ENCODE results near the gene AHCY.

AHCY gene

DNA sequence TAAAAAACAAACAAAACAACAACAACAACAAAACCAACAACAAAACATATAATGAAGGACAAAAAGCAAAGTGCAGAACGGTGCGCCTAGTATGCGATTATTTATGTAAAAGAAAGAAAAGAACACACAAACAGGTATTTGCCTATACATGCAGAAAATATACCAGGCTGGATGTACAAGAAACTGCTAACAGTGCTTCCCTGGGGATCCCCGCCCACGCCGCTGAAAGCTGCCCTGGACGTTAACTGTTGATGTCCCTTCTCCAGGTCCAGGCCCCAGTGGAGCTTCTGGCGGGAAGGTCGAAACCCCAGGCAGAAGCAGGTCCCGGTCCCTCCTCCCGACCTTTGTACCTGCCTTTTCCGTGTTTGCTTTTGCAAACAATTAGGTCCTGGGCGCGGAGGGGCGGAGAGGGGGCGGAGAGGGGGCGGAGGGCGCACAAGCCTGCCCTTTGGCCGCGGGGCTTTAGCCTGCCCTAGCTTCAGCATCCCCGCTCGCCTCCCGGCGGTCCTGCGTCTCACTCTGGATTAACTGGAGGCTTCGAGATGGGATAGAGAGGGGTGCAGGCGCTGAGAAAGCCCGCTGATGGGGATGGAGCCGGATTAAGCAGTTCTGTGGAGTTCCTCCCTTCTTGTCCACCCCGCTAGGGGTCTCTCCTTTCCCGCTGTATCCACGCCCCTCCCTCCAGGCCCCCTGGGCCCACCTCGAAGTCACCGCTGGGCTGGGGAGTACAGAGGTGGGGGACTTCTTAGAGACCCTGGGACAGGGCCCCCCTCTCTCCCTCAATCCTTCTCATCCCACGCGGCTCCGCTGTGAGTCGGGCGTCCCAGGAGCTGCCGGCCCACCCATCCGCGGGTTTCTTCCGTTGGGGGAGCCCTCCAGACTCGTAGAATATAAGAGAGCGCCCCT is 8.2 kb upstream of the AHCY start:
- peaks cover 28% of the 10 kb centered on the region for H3K27me3 ChIP-seq
- H3K4me2 ChIP-seq, result peak overlapping the region; percentile 68; the same call in 1 of the 2 replicates
- H3K36me3 ChIP-seq, result no peaks in the 10 kb centered on the region
- no peak overlapping the region for H3K9ac ChIP-seq
- TF ChIP-seq Cebpa-rat (IDR thresholded peaks at IDR 0.05), result no peak
- H3K9me3 ChIP-seq, result no peaks in the 10 kb centered on the region
- H3K4me1 ChIP-seq, result peaks cover 5% of the 10 kb centered on the region; the same call in 1 of the 2 replicates
- no peaks in the 10 kb centered on the region for H4K20me1 ChIP-seq
- no peak overlapping the region for H3K27ac ChIP-seq
- H3K4me3 ChIP-seq, result no peak overlapping the region

- TF ChIP-seq Cebpa-rat (IDR thresholded peaks at IDR 0.05), result no peak
These were observed 7.4 kb upstream of the AHCY start for GRCh38 chr20:34310481-34311117.

DNA sequence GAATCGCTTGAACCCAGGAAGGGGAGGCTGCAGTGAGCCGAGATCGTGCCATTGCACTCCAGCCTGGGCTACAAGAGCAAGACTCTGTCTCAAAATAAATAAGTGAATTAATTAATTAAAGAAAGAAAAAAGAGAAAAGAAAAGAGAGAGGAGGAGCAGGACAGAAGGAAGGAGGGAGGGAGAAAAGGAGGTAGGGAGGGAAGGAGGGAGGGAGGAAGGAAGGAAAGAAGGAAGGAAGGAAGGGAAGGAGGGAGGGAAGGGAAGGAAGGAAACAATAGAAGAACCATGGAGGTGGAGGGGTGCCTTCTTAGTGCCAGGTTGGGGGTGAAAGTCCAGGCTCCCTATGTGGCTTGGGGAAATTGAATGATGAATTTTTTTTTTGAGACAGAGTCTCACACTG is 6.5 kb upstream of the AHCY start:
- TF ChIP-seq Cebpa-rat (IDR thresholded peaks at IDR 0.05), result no peak
- no peak overlapping the region for H3K27ac ChIP-seq
- H3K9ac ChIP-seq, result no peak overlapping the region
- peaks cover 5% of the 10 kb centered on the region; the same call in 1 of the 2 replicates for H3K4me1 ChIP-seq
- H3K4me2 ChIP-seq, result no peak overlapping the region
- no peaks in the 10 kb centered on the region for H3K36me3 ChIP-seq
- no peaks in the 10 kb centered on the region for H3K9me3 ChIP-seq
- no peaks in the 10 kb centered on the region for H4K20me1 ChIP-seq
- no peak overlapping the region for H3K4me3 ChIP-seq
- H3K27me3 ChIP-seq, result peaks cover 28% of the 10 kb centered on the region

More at GRCh38 chr20:34310481-34311117, 7.4 kb upstream of the AHCY start:
- Histone ChIP-seq H3K9ac (no peak overlapping the region), H3K4me3 (no peak overlapping the region), H3K4me2 (no peak overlapping the region), H3K9me3 (no peaks in the 10 kb centered on the region), H3K36me3 (no peaks in the 10 kb centered on the region), H3K4me1 (peaks cover 5% of the 10 kb centered on the region; the same call in 1 of the 2 replicates), H4K20me1 (no peaks in the 10 kb centered on the region), H3K27ac (no peak overlapping the region), H3K27me3 (peaks cover 28% of the 10 kb centered on the region)

DNA sequence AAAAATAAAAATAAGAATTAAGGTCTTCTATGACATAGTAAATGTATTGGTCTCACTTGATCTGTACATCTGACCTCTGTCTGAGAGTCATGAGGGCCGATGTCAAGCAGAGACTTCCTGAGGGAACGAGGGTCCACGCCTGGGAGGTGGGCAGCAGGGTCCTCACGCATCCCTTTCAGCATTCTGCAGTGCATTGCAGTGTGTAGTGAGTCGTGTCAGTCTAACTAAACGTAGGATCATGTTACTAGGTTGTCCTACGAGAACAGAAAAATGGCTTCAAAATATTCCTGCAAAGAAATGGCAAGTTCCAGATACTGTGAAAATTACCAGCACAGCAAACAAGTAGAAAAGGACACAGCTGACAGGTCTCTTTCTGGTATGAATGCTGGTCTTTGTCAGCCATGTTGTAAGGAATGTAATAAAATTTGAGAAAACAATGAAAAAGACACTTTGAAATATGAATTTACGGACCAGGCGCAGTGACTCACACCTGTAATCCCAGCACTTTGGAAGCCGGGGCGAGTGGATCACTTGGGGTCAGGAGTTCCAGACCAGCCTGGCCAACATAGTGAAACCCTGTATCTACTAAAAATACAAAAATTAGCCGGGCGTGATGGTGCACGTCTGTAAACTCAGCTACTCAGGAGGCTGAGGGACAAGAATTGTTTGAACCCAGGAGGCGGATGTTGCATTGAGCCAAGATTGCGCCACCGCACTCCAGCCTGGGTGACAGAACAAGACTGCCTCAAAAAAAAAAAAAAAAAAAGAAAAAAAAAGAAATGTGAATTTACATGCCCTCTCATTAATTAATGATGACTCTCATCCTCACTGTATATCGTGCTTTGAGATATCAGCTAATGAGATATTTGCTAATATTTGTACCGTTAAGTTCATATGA is 2.4 kb upstream of the AHCY start:
- H3K27me3 ChIP-seq, result peaks cover 7% of the 10 kb centered on the region
- no peaks in the 10 kb centered on the region for H3K9me3 ChIP-seq
- H3K36me3 ChIP-seq, result no peaks in the 10 kb centered on the region
- H3K4me1 ChIP-seq, result peaks cover 18% of the 10 kb centered on the region
- no peak overlapping the region for H3K4me2 ChIP-seq
- H3K9ac ChIP-seq, result no peak overlapping the region
- H4K20me1 ChIP-seq, result peaks cover 3% of the 10 kb centered on the region; the same call in 1 of the 2 replicates
- no peak overlapping the region for H3K27ac ChIP-seq
- no peak overlapping the region for H3K4me3 ChIP-seq
- no peak for TF ChIP-seq Cebpa-rat (IDR thresholded peaks at IDR 0.05)

GRCh38 chr20:34302312-34302722 is 838 bp downstream of the AHCY start:
- H3K4me1 ChIP-seq, result peaks cover 36% of the 10 kb centered on the region
- H3K4me2 ChIP-seq, result peak overlapping the region; percentile 89
- peak overlapping the region; percentile 98 for H3K27ac ChIP-seq
- peaks cover 32% of the 10 kb centered on the region for H4K20me1 ChIP-seq
- TF ChIP-seq Cebpa-rat (IDR thresholded peaks at IDR 0.05), result no peak
- H3K36me3 ChIP-seq, result peaks cover 16% of the 10 kb centered on the region
- H3K4me3 ChIP-seq, result peak overlapping the region; percentile 94
- H3K9me3 ChIP-seq, result no peaks in the 10 kb centered on the region
- no peaks in the 10 kb centered on the region for H3K27me3 ChIP-seq
- H3K9ac ChIP-seq, result peak overlapping the region; percentile 97

- peaks cover 36% of the 10 kb centered on the region for H3K4me1 ChIP-seq
- H4K20me1 ChIP-seq, result peaks cover 37% of the 10 kb centered on the region
- H3K27ac ChIP-seq, result peak overlapping the region; percentile 98
- peaks cover 22% of the 10 kb centered on the region for H3K36me3 ChIP-seq
- peak overlapping the region; percentile 89 for H3K4me2 ChIP-seq
- H3K27me3 ChIP-seq, result no peaks in the 10 kb centered on the region
- TF ChIP-seq Cebpa-rat (IDR thresholded peaks at IDR 0.05), result no peak
- no peaks in the 10 kb centered on the region for H3K9me3 ChIP-seq
- peak overlapping the region; percentile 94 for H3K4me3 ChIP-seq
- H3K9ac ChIP-seq, result peak overlapping the region; percentile 97
These were observed 1.4 kb downstream of the AHCY start for GRCh38 chr20:34301587-34302311.

- Histone ChIP-seq H3K9ac (peak overlapping the region; percentile 39; the same call in 1 of the 2 replicates), H3K9me3 (no peaks in the 10 kb centered on the region), H4K20me1 (peaks cover 45% of the 10 kb centered on the region), H3K36me3 (peaks cover 29% of the 10 kb centered on the region), H3K4me2 (peak overlapping the region; percentile 89), H3K27ac (peak overlapping the region; percentile 98; the same call in 1 of the 2 replicates), H3K27me3 (no peaks in the 10 kb centered on the region), H3K4me3 (peak overlapping the region; percentile 94; the same call in 1 of the 2 replicates), H3K4me1 (peaks cover 36% of the 10 kb centered on the region)
- no peak for TF ChIP-seq Cebpa-rat (IDR thresholded peaks at IDR 0.05)
These were observed 2.2 kb downstream of the AHCY start for GRCh38 chr20:34300809-34301586.

DNA sequence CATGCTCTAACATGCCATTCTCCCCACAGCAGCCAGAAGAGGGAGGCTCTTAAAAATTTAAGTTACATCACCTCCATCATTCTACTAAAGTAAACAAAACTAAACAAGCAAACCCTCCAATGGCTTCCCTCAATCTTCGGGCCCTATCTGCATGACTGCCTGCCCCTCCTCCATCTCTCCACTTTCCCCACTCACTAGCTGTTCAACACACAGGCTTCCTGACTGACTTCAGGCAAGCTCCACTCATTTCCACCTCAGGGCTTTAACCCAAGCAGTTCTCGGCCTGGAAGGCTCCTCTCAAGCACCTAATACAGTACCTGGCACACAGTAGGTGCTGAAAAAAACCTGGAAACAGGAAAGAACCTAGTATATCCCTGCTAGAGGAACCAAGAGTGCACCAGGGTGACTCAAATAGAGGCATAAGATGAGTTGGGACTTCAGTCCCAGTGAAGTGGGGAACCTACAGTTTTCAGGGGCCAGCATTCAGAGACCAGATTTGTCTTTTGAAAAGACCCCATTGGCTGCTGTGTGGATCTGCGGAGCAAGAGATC is 2.8 kb downstream of the AHCY start:
- H3K9me3 ChIP-seq, result no peaks in the 10 kb centered on the region
- H3K4me1 ChIP-seq, result peaks cover 36% of the 10 kb centered on the region
- peak overlapping the region; percentile 39; the same call in 1 of the 2 replicates for H3K9ac ChIP-seq
- H3K27ac ChIP-seq, result peak overlapping the region; percentile 98; the same call in 1 of the 2 replicates
- H3K4me3 ChIP-seq, result no peak overlapping the region
- H3K36me3 ChIP-seq, result peaks cover 36% of the 10 kb centered on the region
- peaks cover 52% of the 10 kb centered on the region for H4K20me1 ChIP-seq
- peak overlapping the region; percentile 89 for H3K4me2 ChIP-seq
- no peak for TF ChIP-seq Cebpa-rat (IDR thresholded peaks at IDR 0.05)
- no peaks in the 10 kb centered on the region for H3K27me3 ChIP-seq
